Naive B cell (primary cell): Measurements from ENCODE around the gene USH1G. TPM values are rescaled to one million over a fixed set of nuclear protein-coding genes. Genes with fewer than 3 reads are reported as not detected.
"Not testable (repeated sequence)": the region's sequence is repeated elsewhere in the genome, so short reads cannot be mapped to it uniquely, and the experiment has no call there.

Experiments used
- ATAC-seq, 2 donors: fragments of 150-1000 bp; cut with Tn5 transposase; 2 replicates each; pipeline ENCODE4 v1.10.0; 2021; ENCODE audit warnings: low read depth in 2 of 2, mild to moderate bottlenecking in 2 of 2, moderate library complexity in 2 of 2
- DNase-seq: peaks from one replicate; pipeline ENCODE4 v3.0.0; 2022
- H3K27ac Mint-ChIP-seq, 6 donors: one replicate each; pipeline ENCODE4 v1.8.0; 2020 to 2022; ENCODE audit warnings: mild to moderate bottlenecking in 6 of 6, mixed read lengths in 6 of 6, moderate library complexity in 5 of 6, inconsistent platforms in 2 of 6
- H3K27me3 Mint-ChIP-seq, 3 donors: one replicate each; pipeline ENCODE4 v1.8.0; 2021 to 2022; ENCODE audit warnings: mixed read lengths in 3 of 3, mild to moderate bottlenecking in 1 of 3
- H3K36me3 Mint-ChIP-seq, 2 donors: one replicate each; pipeline ENCODE4 v1.8.0; 2020 to 2022; ENCODE audit warnings: mixed read lengths in 2 of 2, inconsistent platforms in 1 of 2, mild to moderate bottlenecking in 1 of 2
- H3K4me1 Mint-ChIP-seq, 3 donors: one replicate each; pipeline ENCODE4 v1.8.0; 2020 to 2022; ENCODE audit warnings: mixed read lengths in 3 of 3, inconsistent platforms in 1 of 3, mild to moderate bottlenecking in 1 of 3, moderate library complexity in 1 of 3
- H3K4me3 Mint-ChIP-seq, 8 donors: one replicate each; pipeline ENCODE4 v1.8.0; 2020 to 2022; ENCODE audit warnings: mild to moderate bottlenecking in 8 of 8, mixed read lengths in 8 of 8, moderate library complexity in 8 of 8, inconsistent platforms in 2 of 8
- H3K9me3 Mint-ChIP-seq, 7 donors: one replicate each; pipeline ENCODE4 v1.8.0; 2020 to 2022; ENCODE audit warnings: mixed read lengths in 7 of 7, mild to moderate bottlenecking in 5 of 7, inconsistent platforms in 2 of 7, moderate library complexity in 1 of 7
- polyA plus RNA-seq, 6 donors: library from polyadenylated mRNA; unstranded; fragments of 300-500 nt; fragmentation: Illumina TruSeq; gene quantifications; one replicate each; pipeline ENCODE4 v1.2.3, GENCODE V29; 2021; ENCODE audit warnings: low read depth in 6 of 6

USH1G gene
- polyA plus RNA-seq, 6 donors from 2014 or later: not detected

DNA sequence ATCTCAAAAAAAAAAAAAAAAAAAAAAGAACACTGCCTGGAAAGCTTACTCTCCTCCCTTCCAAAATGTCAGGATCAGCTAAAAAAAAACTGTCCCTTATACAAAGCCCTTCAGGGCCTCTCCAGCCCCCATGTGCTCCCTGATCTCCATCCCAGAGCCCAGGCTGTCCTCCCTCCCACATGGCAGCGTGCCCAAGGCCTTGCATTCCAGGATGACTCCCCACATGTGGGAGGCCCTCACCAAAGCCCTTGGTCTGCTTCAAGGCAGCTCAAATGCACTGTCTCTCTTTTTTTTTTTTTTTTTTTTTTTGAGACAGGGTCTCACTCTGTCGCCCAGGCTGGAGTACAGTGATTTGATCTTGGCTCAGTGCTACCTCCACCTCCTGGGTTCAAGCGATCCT is 52.5 kb downstream of the USH1G start:
- ATAC-seq (no peak), DNase-seq (no peak)
- H3K27ac Mint-ChIP-seq: peak overlapping the region in 1 of 6 donors; percentile 93
- H3K36me3 Mint-ChIP-seq: no peaks in the 10 kb centered on the region
- H3K9me3 Mint-ChIP-seq: no peaks in the 10 kb centered on the region
- H3K4me3 Mint-ChIP-seq: no peak overlapping the region
- peaks cover 0 to 5% (median 0%) of the 10 kb centered on the region in 3 donors for H3K27me3 Mint-ChIP-seq
- H3K4me1 Mint-ChIP-seq: peaks cover 20 to 23% (median 21%) of the 10 kb centered on the region in 3 donors

DNA sequence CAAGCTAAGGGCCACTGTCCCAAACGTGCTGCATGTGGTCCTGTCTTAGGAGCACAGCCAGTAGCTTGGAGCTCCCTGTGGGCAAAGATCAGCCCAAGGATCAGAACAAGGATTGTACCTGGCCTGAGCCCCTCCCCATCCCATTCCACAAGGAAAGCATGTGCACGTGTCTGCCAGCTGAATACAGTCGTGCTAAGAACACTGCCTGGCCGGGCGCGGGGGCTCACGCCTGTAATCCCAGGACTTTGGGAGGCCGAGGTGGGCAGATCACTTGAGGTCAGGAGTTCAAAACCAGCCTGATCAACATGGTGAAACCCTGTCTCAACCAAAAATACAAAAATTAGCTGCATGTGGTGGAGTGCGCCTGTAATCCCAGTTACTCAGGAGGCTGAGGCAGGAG is 53.0 kb downstream of the USH1G start:
- not testable (repeated sequence) for H3K4me3 Mint-ChIP-seq, H3K36me3 Mint-ChIP-seq, ATAC-seq, H3K27ac Mint-ChIP-seq, DNase-seq, H3K27me3 Mint-ChIP-seq, H3K9me3 Mint-ChIP-seq
- H3K4me1 Mint-ChIP-seq: peaks cover 20 to 25% (median 22%) of the 10 kb centered on the region in 3 donors

DNA sequence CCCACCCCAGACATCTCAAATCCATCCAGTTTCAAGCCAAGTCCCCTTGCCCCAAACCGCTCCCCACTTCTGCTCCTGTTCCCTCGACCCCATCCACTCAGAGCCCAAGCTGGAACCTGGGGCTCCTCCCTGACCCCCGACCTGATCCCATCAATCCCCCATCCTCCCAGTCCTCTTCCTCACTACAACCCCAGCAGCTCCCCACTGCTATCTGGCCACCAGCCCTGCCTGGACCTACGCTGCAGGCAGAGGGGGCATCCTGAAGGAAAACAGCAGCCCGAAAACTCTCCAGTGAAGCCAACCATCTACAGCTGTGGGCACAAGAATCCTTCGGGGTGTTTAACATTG is 54.2 kb downstream of the USH1G start:
- peak overlapping the region in 1 of 6 donors; percentile 81 for H3K27ac Mint-ChIP-seq
- H3K27me3 Mint-ChIP-seq: peaks cover 0 to 5% (median 0%) of the 10 kb centered on the region in 3 donors
- ATAC-seq (no peak), DNase-seq (no peak)
- peaks cover 23 to 26% (median 25%) of the 10 kb centered on the region in 3 donors for H3K4me1 Mint-ChIP-seq
- H3K36me3 Mint-ChIP-seq: no peaks in the 10 kb centered on the region
- no peaks in the 10 kb centered on the region for H3K9me3 Mint-ChIP-seq
- H3K4me3 Mint-ChIP-seq: peak overlapping the region in 1 of 8 donors; percentile 46

DNA sequence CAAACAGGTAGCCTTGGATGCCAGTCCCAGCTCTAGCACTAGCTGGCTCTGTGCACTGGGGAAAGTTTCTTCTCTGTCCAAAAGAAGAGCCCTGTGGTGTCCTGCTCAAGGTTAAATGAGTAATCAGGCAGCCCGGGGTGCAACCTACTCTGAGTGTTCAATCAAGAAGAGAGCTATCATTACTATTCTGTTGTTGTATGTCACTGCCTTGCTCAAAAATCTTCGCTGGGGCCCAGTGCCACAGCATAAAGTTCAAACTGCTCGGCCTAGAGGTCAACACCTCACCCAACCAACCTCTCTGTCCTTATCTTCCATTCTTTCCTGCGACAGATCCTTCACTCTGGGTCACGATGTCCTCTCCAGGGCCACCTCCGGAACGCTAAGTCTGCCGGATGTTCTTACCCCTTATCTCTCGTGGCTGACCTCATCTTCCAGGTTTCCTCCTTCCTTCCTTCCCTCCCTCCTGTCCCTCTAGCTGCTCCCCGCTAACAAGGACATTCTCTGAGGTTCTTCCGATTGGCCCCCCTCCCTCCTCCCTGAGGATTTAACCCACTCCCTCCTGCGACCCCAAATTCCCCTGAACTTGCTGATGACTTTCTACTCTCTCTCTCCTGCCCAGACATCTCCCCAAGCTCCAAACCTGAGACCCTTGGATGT is 54.7 kb downstream of the USH1G start:
- H3K9me3 Mint-ChIP-seq: no peaks in the 10 kb centered on the region
- peak overlapping the region in 1 of 8 donors; percentile 46 for H3K4me3 Mint-ChIP-seq
- H3K27ac Mint-ChIP-seq: peak overlapping the region in 1 of 6 donors; percentile 81
- peaks cover 19 to 24% (median 21%) of the 10 kb centered on the region in 3 donors for H3K4me1 Mint-ChIP-seq
- DNase-seq: no peak
- H3K27me3 Mint-ChIP-seq: peaks cover 0 to 10% (median 3%) of the 10 kb centered on the region in 3 donors
- no peak for ATAC-seq
- H3K36me3 Mint-ChIP-seq: no peaks in the 10 kb centered on the region

DNA sequence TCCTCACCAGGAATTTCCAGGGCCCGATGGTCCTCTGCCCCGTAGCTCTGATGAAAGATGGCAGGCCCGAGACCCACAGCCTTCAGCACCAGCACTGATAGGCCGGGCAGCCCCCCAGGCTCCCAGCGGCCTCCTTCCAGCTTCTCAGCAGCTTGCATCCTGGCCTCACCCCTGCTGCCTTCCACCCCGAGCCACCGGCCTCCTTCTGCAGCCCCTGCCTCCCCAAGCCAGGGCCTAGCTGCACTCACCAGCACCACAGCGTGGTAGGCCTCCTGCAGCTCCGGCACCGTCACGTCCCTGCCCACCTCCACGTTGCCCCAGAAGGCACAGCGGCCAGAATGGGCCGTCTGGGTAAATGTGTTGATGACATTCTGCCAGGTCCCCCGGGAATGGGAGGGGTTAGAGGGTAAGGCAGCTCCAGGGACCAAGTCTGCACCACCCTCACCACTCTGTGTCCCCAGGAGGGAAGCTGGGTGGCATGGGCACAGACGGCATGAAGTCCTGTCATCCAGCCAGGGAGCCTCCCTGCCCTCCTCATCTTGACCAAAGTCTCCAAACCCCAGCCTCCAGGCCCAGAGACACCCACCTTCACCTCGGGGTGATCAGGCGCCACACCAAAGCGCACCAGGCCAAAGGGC is 56.7 kb downstream of the USH1G start:
- H3K4me3 Mint-ChIP-seq: no peak overlapping the region
- H3K9me3 Mint-ChIP-seq: no peaks in the 10 kb centered on the region
- no peak overlapping the region for H3K27ac Mint-ChIP-seq
- H3K36me3 Mint-ChIP-seq: no peaks in the 10 kb centered on the region
- DNase-seq (no peak), ATAC-seq (no peak)
- H3K27me3 Mint-ChIP-seq: peaks cover 0 to 25% (median 13%) of the 10 kb centered on the region in 3 donors
- peaks cover 10 to 16% (median 16%) of the 10 kb centered on the region in 3 donors for H3K4me1 Mint-ChIP-seq

Other genes starting within 250 kb of the USH1G start
- gene CD300LF, start 210.3 kb downstream of the USH1G start, polyA plus RNA-seq: 1 to 10 TPM in 2 of 6 donors, under 1 TPM in 4; 0.22 to 3.2 (median 0.43) TPM
- 10 to 100 TPM; 49.2 to 85.5 (median 56.4) TPM for gene RAB37, start 186.0 kb downstream of the USH1G start, polyA plus RNA-seq
- 100 to 1,000 TPM in 3 of 6 donors, 10 to 100 TPM in 3; 66.4 to 122 (median 95.9) TPM for gene NHERF1, start 174.6 kb downstream of the USH1G start, polyA plus RNA-seq
- gene NAT9, start 146.9 kb downstream of the USH1G start, polyA plus RNA-seq: 10 to 100 TPM in 5 of 6 donors, 1 to 10 TPM in 1; 9.6 to 29.0 (median 15.6) TPM
- gene GRIN2C, start 63.4 kb downstream of the USH1G start, polyA plus RNA-seq: under 1 TPM in 2 of 6 donors, not detected in 4; 0.04 to 0.05 TPM
- 1 to 10 TPM in 5 of 6 donors, not detected in 1; 1.2 to 6.1 (median 3.9) TPM for gene FDXR, start 50.3 kb downstream of the USH1G start, polyA plus RNA-seq
- gene FADS6, start 29.6 kb downstream of the USH1G start, polyA plus RNA-seq: not detected
- not detected for gene OTOP2, start 1.0 kb upstream of the USH1G start, polyA plus RNA-seq
- not detected for gene OTOP3, start 12.6 kb upstream of the USH1G start, polyA plus RNA-seq
- gene HID1, start 49.5 kb upstream of the USH1G start, polyA plus RNA-seq: under 1 TPM in 2 of 6 donors, not detected in 4; 0.08 to 0.23 TPM
- not detected for gene CDR2L, start 64.4 kb upstream of the USH1G start, polyA plus RNA-seq
- gene MRPL58, start 89.4 kb upstream of the USH1G start, polyA plus RNA-seq: 10 to 100 TPM; 32.4 to 47.3 (median 39.6) TPM
- gene ATP5PD, start 123.7 kb upstream of the USH1G start, polyA plus RNA-seq: 100 to 1,000 TPM; 191 to 306 (median 269) TPM
- 1 to 10 TPM; 2.9 to 9.8 (median 4.8) TPM for gene KCTD2, start 124.0 kb upstream of the USH1G start, polyA plus RNA-seq
- 1 to 10 TPM; 1.1 to 4.0 (median 2.1) TPM for gene SLC16A5, start 164.7 kb upstream of the USH1G start, polyA plus RNA-seq
- gene ARMC7, start 186.7 kb upstream of the USH1G start, polyA plus RNA-seq: 1 to 10 TPM; 2.0 to 6.0 (median 4.5) TPM
- gene NT5C, start 208.5 kb upstream of the USH1G start, polyA plus RNA-seq: 100 to 1,000 TPM in 3 of 6 donors, 10 to 100 TPM in 3; 85.0 to 136 (median 111) TPM
- gene JPT1, start 231.3 kb upstream of the USH1G start, polyA plus RNA-seq: 10 to 100 TPM; 56.8 to 80.5 (median 72.7) TPM